HCT116 (cell line): ENCODE measurements around the gene ALDH8A1.

Source experiments
- ATF3 ChIP-seq: IDR thresholded peaks from 2 replicates; pipeline ENCODE4 v1.6.1; 2012
- RAD21 ChIP-seq: IDR thresholded peaks from 2 replicates; pipeline ENCODE4 v1.6.1; 2012; ENCODE audit warnings: low read depth, mild to moderate bottlenecking
- TCF7L2 ChIP-seq: IDR thresholded peaks from 2 replicates; pipeline ENCODE4 v1.7.0; 2011; ENCODE audit warnings: borderline replicate concordance, inconsistent platforms; ENCODE audit not compliant: insufficient read depth, insufficient read length; ENCODE audit errors: extremely low read depth
- ZBTB33 ChIP-seq: IDR thresholded peaks from 2 replicates; pipeline ENCODE4 v1.6.1; 2011; ENCODE audit warnings: mild to moderate bottlenecking, low read length, moderate library complexity; ENCODE audit not compliant: insufficient replicate concordance; ENCODE audit errors: extremely low read depth
- TF ChIP-seq, protein P1 (sequence below), 3 experiments: fragments of 200-600 bp in 1 of 3; sonication (generic) in 1 of 3; IDR thresholded peaks in 2 of 3; conservative IDR thresholded peaks in 1 of 3; 2 replicates each; pipeline ENCODE4 v1.5.1; 2012 to 2017; ENCODE audit warnings: low read depth in 2 of 3, low read length in 2 of 3, antibody characterized with exemption in 1 of 3, borderline replicate concordance in 1 of 3, control low read depth in 1 of 3, mild to moderate bottlenecking in 1 of 3, mixed read lengths in 1 of 3, mixed run types in 1 of 3, moderate library complexity in 1 of 3; ENCODE audit not compliant: insufficient read depth in 1 of 3
- TF ChIP-seq, protein P2 (sequence below): IDR thresholded peaks from 2 replicates; pipeline ENCODE4 v1.6.1; 2012

- TF ChIP-seq, protein P1, sequence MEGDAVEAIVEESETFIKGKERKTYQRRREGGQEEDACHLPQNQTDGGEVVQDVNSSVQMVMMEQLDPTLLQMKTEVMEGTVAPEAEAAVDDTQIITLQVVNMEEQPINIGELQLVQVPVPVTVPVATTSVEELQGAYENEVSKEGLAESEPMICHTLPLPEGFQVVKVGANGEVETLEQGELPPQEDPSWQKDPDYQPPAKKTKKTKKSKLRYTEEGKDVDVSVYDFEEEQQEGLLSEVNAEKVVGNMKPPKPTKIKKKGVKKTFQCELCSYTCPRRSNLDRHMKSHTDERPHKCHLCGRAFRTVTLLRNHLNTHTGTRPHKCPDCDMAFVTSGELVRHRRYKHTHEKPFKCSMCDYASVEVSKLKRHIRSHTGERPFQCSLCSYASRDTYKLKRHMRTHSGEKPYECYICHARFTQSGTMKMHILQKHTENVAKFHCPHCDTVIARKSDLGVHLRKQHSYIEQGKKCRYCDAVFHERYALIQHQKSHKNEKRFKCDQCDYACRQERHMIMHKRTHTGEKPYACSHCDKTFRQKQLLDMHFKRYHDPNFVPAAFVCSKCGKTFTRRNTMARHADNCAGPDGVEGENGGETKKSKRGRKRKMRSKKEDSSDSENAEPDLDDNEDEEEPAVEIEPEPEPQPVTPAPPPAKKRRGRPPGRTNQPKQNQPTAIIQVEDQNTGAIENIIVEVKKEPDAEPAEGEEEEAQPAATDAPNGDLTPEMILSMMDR (IDR thresholded peaks at IDR 0.05 in 2 of 3, conservative IDR thresholded peaks at IDR 0.05 in 1 of 3; ENCODE audit: borderline replicate concordance in 1 of 3, insufficient read depth in 1 of 3, low read depth in 2 of 3, low read length in 2 of 3) = no peak
- TF ChIP-seq ZBTB33 (no peak), TCF7L2 (no peak), ATF3 (no peak), RAD21 (no peak)
- TF ChIP-seq, protein P2, sequence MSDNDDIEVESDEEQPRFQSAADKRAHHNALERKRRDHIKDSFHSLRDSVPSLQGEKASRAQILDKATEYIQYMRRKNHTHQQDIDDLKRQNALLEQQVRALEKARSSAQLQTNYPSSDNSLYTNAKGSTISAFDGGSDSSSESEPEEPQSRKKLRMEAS = no peak
Measured at GRCh38 chr6:134937426-134937825, 12.5 kb downstream of the ALDH8A1 start.
